Activated T-cell treated with anti-CD3 and anti-CD28 coated beads, Interleukin-2, amount 50 U/mL, for 4 hours (primary cell): ENCODE results near the gene VWDE. TPM values are rescaled to one million over a fixed set of nuclear protein-coding genes. Genes with fewer than 3 reads are reported as not detected.

Experiments used
- ATAC-seq, 2 donors: fragments of 200-7000 bp; cut with Tn5 transposase; one replicate each; pipeline ENCODE4 v1.10.0; 2021
- DNase-seq: peaks from one replicate; pipeline ENCODE4 v3.0.0-alpha.2; 2020
- H3K27me3 Mint-ChIP-seq: one replicate; pipeline ENCODE4 v1.8.0; 2021; ENCODE audit warnings: low read depth, mixed read lengths
- H3K36me3 Mint-ChIP-seq: one replicate; pipeline ENCODE4 v1.8.0; 2022; ENCODE audit warnings: mixed read lengths; ENCODE audit not compliant: insufficient read depth
- H3K4me1 Mint-ChIP-seq: one replicate; pipeline ENCODE4 v1.8.0; 2021; ENCODE audit warnings: low read depth, mixed read lengths
- H3K4me3 Mint-ChIP-seq: one replicate; pipeline ENCODE4 v1.8.0; 2021; ENCODE audit warnings: mild to moderate bottlenecking, moderate library complexity, mixed read lengths
- H3K9me3 Mint-ChIP-seq: one replicate; pipeline ENCODE4 v1.8.0; 2021; ENCODE audit warnings: mixed read lengths
- total RNA-seq, 3 donors: library from RNA; stranded (reverse); gene quantifications; one replicate each; pipeline ENCODE4 v1.2.1, GENCODE V29; 2021

Gene VWDE
- total RNA-seq, 3 donors from 2014 or later = 0.13 to 0.30 (median 0.25) TPM

- no peaks in the 10 kb centered on the region for H3K27me3 Mint-ChIP-seq
- H3K36me3 Mint-ChIP-seq = peaks cover 2% of the 10 kb centered on the region
- ATAC-seq (no peak), DNase-seq (no peak)
- no peaks in the 10 kb centered on the region for H3K9me3 Mint-ChIP-seq
- H3K4me1 Mint-ChIP-seq = peaks cover 17% of the 10 kb centered on the region
- no peak overlapping the region for H3K4me3 Mint-ChIP-seq
Measured at GRCh38 chr7:12299367-12299766, 104.3 kb downstream of the VWDE start.

GRCh38 chr7:12297283-12298108 is 106.2 kb downstream of the VWDE start:
- Mint-ChIP-seq H3K4me1 (peaks cover 7% of the 10 kb centered on the region), H3K27me3 (no peaks in the 10 kb centered on the region), H3K36me3 (no peaks in the 10 kb centered on the region), H3K4me3 (no peak overlapping the region), H3K9me3 (no peaks in the 10 kb centered on the region)
- no peak for DNase-seq
- no peak for ATAC-seq

- Mint-ChIP-seq H3K4me1 (peaks cover 7% of the 10 kb centered on the region), H3K27me3 (no peaks in the 10 kb centered on the region), H3K36me3 (no peaks in the 10 kb centered on the region), H3K9me3 (no peaks in the 10 kb centered on the region), H3K4me3 (no peak overlapping the region)
- no peak for DNase-seq
- ATAC-seq = no peak
Measured at GRCh38 chr7:12296051-12296570, 107.6 kb downstream of the VWDE start.

GRCh38 chr7:12294701-12295100 is 109.0 kb downstream of the VWDE start:
- peaks cover 1% of the 10 kb centered on the region for H3K9me3 Mint-ChIP-seq
- peaks cover 7% of the 10 kb centered on the region for H3K4me1 Mint-ChIP-seq

GRCh38 chr7:12291870-12292269 is 111.8 kb downstream of the VWDE start:
- Mint-ChIP-seq H3K27me3 (peaks cover 2% of the 10 kb centered on the region), H3K9me3 (peaks cover 10% of the 10 kb centered on the region), H3K4me3 (no peak overlapping the region), H3K36me3 (no peaks in the 10 kb centered on the region), H3K4me1 (peaks cover 2% of the 10 kb centered on the region)
- ATAC-seq = no peak
- no peak for DNase-seq

More at GRCh38 chr7:12294701-12295100, 109.0 kb downstream of the VWDE start:
- peaks cover under 1% of the 10 kb centered on the region for H3K27me3 Mint-ChIP-seq
- H3K36me3 Mint-ChIP-seq = no peaks in the 10 kb centered on the region
- ATAC-seq (no peak), DNase-seq (no peak)
- no peak overlapping the region for H3K4me3 Mint-ChIP-seq

- Mint-ChIP-seq H3K4me1 (peaks cover 2% of the 10 kb centered on the region), H3K9me3 (peaks cover 10% of the 10 kb centered on the region), H3K27me3 (peaks cover 2% of the 10 kb centered on the region), H3K4me3 (no peak overlapping the region), H3K36me3 (no peaks in the 10 kb centered on the region)
- DNase-seq = no peak
- ATAC-seq = no peak
Measured at GRCh38 chr7:12290761-12291160, 112.9 kb downstream of the VWDE start.

GRCh38 chr7:12289996-12290395 is 113.7 kb downstream of the VWDE start:
- peaks cover 10% of the 10 kb centered on the region for H3K9me3 Mint-ChIP-seq
- H3K27me3 Mint-ChIP-seq = peaks cover 2% of the 10 kb centered on the region
- no peaks in the 10 kb centered on the region for H3K36me3 Mint-ChIP-seq
- H3K4me1 Mint-ChIP-seq = peaks cover 2% of the 10 kb centered on the region
- DNase-seq = no peak
- ATAC-seq = no peak
- H3K4me3 Mint-ChIP-seq = no peak overlapping the region

GRCh38 chr7:12287901-12288300 is 115.8 kb downstream of the VWDE start:
- DNase-seq = no peak
- H3K36me3 Mint-ChIP-seq = no peaks in the 10 kb centered on the region
- H3K4me1 Mint-ChIP-seq = no peaks in the 10 kb centered on the region
- peaks cover 10% of the 10 kb centered on the region for H3K9me3 Mint-ChIP-seq
- H3K27me3 Mint-ChIP-seq = peaks cover 2% of the 10 kb centered on the region
- no peak for ATAC-seq
- no peak overlapping the region for H3K4me3 Mint-ChIP-seq

- H3K9me3 Mint-ChIP-seq = peaks cover 22% of the 10 kb centered on the region
- H3K4me1 Mint-ChIP-seq = no peaks in the 10 kb centered on the region
- peaks cover 1% of the 10 kb centered on the region for H3K36me3 Mint-ChIP-seq
- peaks cover 2% of the 10 kb centered on the region for H3K27me3 Mint-ChIP-seq
- ATAC-seq (no peak), DNase-seq (no peak)
- H3K4me3 Mint-ChIP-seq = no peak overlapping the region
Measured at GRCh38 chr7:12281038-12281437, 122.6 kb downstream of the VWDE start.

Other genes starting within 250 kb of the VWDE start
- gene TMEM106B, start 192.6 kb downstream of the VWDE start, total RNA-seq = 10 to 100 TPM; 21.8 to 25.4 (median 22.1) TPM
- under 1 TPM in 2 of 3 donors, not detected in 1; 0.08 to 0.37 TPM for gene SCIN, start 166.9 kb upstream of the VWDE start, total RNA-seq